Frontal cortex (tissue), 4 donors: Measurements from ENCODE around the gene PAX7. TPM values are rescaled to one million over a fixed set of nuclear protein-coding genes. Genes with fewer than 3 reads are reported as not detected.

Experiments used
- DNase-seq, 2 donors: peaks; one replicate each; pipeline ENCODE4 v3.0.0; 2012; ENCODE audit warnings: low spot score in 2 of 2
- FAIRE-seq: peaks from 2 replicates; lab custom pipeline; 2012; peaks lifted over from hg19 to GRCh38; lab: Jason Lieb, UNC
- total RNA-seq: library from RNA; depleted of rRNA; stranded (reverse); fragments of >200 nt; gene quantifications from one replicate; pipeline ENCODE4 v1.2.3, GENCODE V29; 2014
- donor health status: control.
- donor health status: control.
- donor health status: control.

PAX7 gene
- total RNA-seq, 1 donor from 2014 or later: under 0.01 TPM

GRCh38 chr1:18614069-18614735, 16.4 kb upstream of the PAX7 start:
- FAIRE-seq (no peak), DNase-seq (no peak)

DNA sequence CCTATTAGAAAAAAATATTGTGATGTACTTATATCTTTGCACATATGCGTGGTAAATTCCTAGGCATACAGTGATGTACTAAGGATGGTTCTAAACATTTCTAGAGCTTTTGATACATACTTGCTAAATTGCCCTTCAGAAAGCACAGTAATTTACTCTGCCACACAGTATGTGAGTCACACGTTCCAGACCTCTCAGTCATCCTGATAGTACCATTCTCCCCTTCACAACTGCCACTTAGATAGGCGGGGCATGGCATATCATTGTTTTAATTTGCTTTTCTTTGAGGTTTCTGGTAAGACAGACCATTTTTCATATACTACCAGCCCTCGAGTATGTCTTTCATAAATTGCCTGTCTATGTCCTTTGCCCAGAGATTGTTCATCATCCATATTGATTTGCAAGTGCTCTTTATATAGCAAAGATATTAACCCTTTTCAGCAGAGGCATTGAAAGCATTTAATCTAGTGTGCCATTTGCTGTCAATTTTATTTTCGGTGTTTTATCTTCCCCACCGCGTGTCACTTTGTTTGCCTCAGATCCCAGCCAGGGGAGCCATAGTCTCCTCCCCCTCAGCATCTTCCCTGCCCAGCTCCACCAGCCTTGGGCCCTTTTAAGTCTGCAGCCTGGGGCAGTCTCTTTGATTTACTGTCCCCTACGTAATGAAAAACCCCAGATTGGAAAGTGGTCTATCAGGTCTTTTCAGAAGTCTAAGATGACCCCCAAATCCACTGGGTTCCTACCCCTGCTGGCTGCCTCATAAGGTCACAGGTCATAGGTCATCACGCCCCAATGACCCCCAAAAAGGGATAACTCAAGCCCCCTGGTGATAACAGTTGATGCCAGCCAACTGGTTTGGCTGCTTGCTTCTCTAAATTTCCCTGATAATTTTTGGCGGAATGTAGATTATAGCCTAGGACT, 11.8 kb upstream of the PAX7 start:
- DNase-seq (no peak), FAIRE-seq (no peak)

DNA sequence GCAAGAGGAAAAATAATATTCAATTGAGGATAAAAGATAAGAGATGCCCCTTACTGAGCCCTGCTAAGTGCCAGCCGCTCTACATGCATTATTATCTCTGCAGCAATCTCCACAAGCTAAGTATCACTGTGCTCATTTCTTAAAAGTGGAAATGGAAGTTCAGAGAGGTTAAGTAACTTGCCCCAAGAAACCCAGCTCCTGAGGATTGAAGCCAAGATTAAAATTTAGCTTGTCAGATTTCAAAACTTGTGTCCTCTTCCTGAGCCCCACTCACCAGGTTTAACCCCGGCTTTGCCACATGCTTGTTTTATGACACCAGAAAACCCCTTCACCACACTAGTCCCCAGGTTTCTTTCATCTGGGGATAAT, 11.2 kb upstream of the PAX7 start:
- DNase-seq (no peak), FAIRE-seq (no peak)

DNA sequence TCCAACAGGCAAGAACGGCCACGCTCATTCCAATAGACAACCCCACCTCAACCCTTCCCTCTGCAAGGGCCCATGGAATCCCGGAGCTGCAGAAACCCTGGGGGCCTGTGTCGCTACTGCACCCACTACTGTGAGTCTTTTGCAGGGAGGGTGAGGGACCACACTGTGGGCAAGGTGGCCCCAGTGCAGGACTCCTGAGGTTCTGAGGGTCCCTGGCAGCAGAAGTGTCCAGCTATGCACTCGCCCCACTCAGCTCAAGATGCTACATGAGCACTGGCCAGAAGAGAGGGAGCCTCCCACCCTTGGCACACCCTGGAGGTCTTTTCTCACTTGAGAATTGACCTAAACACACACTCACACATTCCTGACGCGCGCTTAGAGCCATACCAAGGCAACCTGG, 2.1 kb upstream of the PAX7 start:
- no peak for DNase-seq
- no peak for FAIRE-seq

- FAIRE-seq (no peak), DNase-seq (no peak)
These were observed 761 bp upstream of the PAX7 start for GRCh38 chr1:18629659-18630510.

DNA sequence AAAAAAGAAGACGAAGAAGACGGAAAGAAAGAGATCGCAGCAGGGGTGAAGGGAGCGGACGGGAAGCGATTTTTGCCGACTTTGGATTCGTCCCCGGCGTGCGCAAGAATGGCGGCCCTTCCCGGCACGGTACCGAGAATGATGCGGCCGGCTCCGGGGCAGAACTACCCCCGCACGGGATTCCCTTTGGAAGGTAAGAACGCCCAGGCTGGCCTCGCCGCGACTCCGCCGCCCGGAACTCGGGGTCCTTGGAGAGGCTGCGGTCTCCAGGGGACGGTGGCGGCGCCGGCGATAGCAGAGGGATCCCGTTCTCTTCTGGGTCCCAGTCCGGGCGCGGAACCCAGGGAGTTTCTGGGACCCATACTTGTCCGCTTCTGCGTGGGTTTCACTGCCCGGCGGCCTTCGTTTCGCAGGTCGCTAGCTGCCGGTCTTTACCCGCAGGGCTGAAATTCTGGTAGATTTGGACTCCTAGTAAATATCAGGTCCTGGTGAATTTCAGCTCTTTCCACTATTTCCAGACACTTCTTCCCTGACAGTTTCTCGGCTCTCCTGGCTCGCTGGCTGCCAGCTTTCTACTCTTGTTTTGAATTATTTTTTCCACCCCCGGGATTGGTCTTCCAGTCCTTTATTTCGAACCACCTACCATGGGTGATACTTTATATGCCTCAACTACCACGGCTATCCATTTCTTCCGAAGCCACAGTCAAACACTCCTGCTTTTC, 1.0 kb downstream of the PAX7 start:
- DNase-seq (no peak), FAIRE-seq (no peak)

GRCh38 chr1:18632218-18632588, 1.6 kb downstream of the PAX7 start:
- FAIRE-seq: no peak
- DNase-seq: no peak

- FAIRE-seq: no peak
- no peak for DNase-seq
These were observed 2.3 kb downstream of the PAX7 start for GRCh38 chr1:18632783-18633421.

GRCh38 chr1:18633422-18634155, 2.9 kb downstream of the PAX7 start:
- no peak for DNase-seq

GRCh38 chr1:18634276-18634675, 3.6 kb downstream of the PAX7 start:
- DNase-seq (no peak), FAIRE-seq (no peak)

More at GRCh38 chr1:18633422-18634155, 2.9 kb downstream of the PAX7 start:
- no peak for FAIRE-seq

- FAIRE-seq: no peak
These were observed 4.5 kb downstream of the PAX7 start for GRCh38 chr1:18635070-18635577.

GRCh38 chr1:18635891-18636595, 5.4 kb downstream of the PAX7 start:
- DNase-seq: no peak
- no peak for FAIRE-seq

More at GRCh38 chr1:18635070-18635577, 4.5 kb downstream of the PAX7 start:
- DNase-seq: no peak

GRCh38 chr1:18636596-18637508, 6.2 kb downstream of the PAX7 start:
- FAIRE-seq (no peak), DNase-seq (no peak)

- FAIRE-seq (no peak), DNase-seq (no peak)
These were observed 6.9 kb downstream of the PAX7 start for GRCh38 chr1:18637511-18637960.

- DNase-seq: no peak
- no peak for FAIRE-seq
These were observed 7.6 kb downstream of the PAX7 start for GRCh38 chr1:18637962-18638834.
